ENCODE results near the gene RAI1.

GRCh38 chr17:17767887-17768418, 86.7 kb downstream of the RAI1 start:
- no peak for TF ChIP-seq CTCF (IDR thresholded peaks at IDR 0.05)
- TF ChIP-seq POLR2A (IDR thresholded peaks at IDR 0.05): no peak

Measured in adrenal gland (tissue), 5 donors.